HEK293 (cell line): ENCODE results near the gene LASP1.
A peak's percentile ranks its signal among the peaks of the same experiment; 100 is the strongest.

Source experiments
- GFI1B ChIP-seq: fragments of 450-650 bp; formaldehyde crosslinking; IDR thresholded peaks from 2 replicates; pipeline ENCODE4 v1.5.1; 2016; ENCODE audit warnings: missing biosample characterization, missing genetic modification characterization
- IKZF3 ChIP-seq: fragments of 450-650 bp; IDR thresholded peaks from 2 replicates; pipeline ENCODE4 v1.5.0; 2018; ENCODE audit warnings: missing biosample characterization, mild to moderate bottlenecking, missing genetic modification characterization, moderate library complexity
- KLF10 ChIP-seq: fragments of 450-650 bp; IDR thresholded peaks from 2 replicates; pipeline ENCODE4 v1.5.1; 2018; ENCODE audit warnings: missing biosample characterization, mild to moderate bottlenecking, missing genetic modification characterization
- KLF7 ChIP-seq: fragments of 450-650 bp; formaldehyde crosslinking; IDR thresholded peaks from 2 replicates; pipeline ENCODE4 v1.5.1; 2016; ENCODE audit warnings: missing biosample characterization, missing genetic modification characterization, borderline replicate concordance
- KLF9 ChIP-seq: fragments of 450-650 bp; formaldehyde crosslinking; IDR thresholded peaks from 2 replicates; pipeline ENCODE4 v1.5.1; 2016; ENCODE audit warnings: missing biosample characterization, missing genetic modification characterization, low read depth
- MZF1 ChIP-seq: fragments of 450-650 bp; formaldehyde crosslinking; IDR thresholded peaks from 2 replicates; pipeline ENCODE4 v1.5.1; 2017; ENCODE audit warnings: missing biosample characterization, missing genetic modification characterization, borderline replicate concordance
- PRDM2 ChIP-seq: fragments of 450-650 bp; formaldehyde crosslinking; IDR thresholded peaks from 2 replicates; pipeline ENCODE4 v1.5.1; 2016; ENCODE audit warnings: missing biosample characterization, missing genetic modification characterization, borderline replicate concordance
- ZBTB48 ChIP-seq: fragments of 450-650 bp; formaldehyde crosslinking; IDR thresholded peaks from 2 replicates; pipeline ENCODE4 v1.5.1; 2016; ENCODE audit warnings: missing biosample characterization, missing genetic modification characterization
- ZBTB6 ChIP-seq: fragments of 450-650 bp; formaldehyde crosslinking; IDR thresholded peaks from 2 replicates; pipeline ENCODE4 v1.5.1; 2017; ENCODE audit warnings: missing biosample characterization, missing genetic modification characterization
- ZNF202 ChIP-seq: fragments of 450-650 bp; formaldehyde crosslinking; IDR thresholded peaks from 2 replicates; pipeline ENCODE4 v1.5.1; 2016; ENCODE audit warnings: missing biosample characterization, missing genetic modification characterization, borderline replicate concordance
- ZNF221 ChIP-seq: fragments of 450-650 bp; formaldehyde crosslinking; IDR thresholded peaks from 2 replicates; pipeline ENCODE4 v1.5.1; 2017; ENCODE audit warnings: missing biosample characterization, missing genetic modification characterization, borderline replicate concordance
- ZNF223 ChIP-seq: fragments of 450-650 bp; formaldehyde crosslinking; IDR thresholded peaks from 2 replicates; pipeline ENCODE4 v1.5.1; 2016; ENCODE audit warnings: missing biosample characterization, missing genetic modification characterization
- ZNF394 ChIP-seq: fragments of 450-650 bp; formaldehyde crosslinking; IDR thresholded peaks from 2 replicates; pipeline ENCODE4 v1.5.1; 2016; ENCODE audit warnings: missing biosample characterization, missing genetic modification characterization, mild to moderate bottlenecking, moderate library complexity, borderline replicate concordance
- ZNF426 ChIP-seq: fragments of 450-650 bp; formaldehyde crosslinking; IDR thresholded peaks from 2 replicates; pipeline ENCODE4 v1.5.1; 2017; ENCODE audit warnings: missing biosample characterization, missing genetic modification characterization, mild to moderate bottlenecking, inconsistent platforms, moderate library complexity
- ZNF473 ChIP-seq: fragments of 450-650 bp; formaldehyde crosslinking; IDR thresholded peaks from 2 replicates; pipeline ENCODE4 v1.5.1; 2017; ENCODE audit warnings: missing biosample characterization, missing genetic modification characterization
- ZNF48 ChIP-seq: fragments of 450-650 bp; formaldehyde crosslinking; IDR thresholded peaks from 2 replicates; pipeline ENCODE4 v1.5.1; 2016; ENCODE audit warnings: missing biosample characterization, missing genetic modification characterization
- ZNF513 ChIP-seq: fragments of 450-650 bp; IDR thresholded peaks from 2 replicates; pipeline ENCODE4 v1.5.1; 2018; ENCODE audit warnings: missing biosample characterization, missing genetic modification characterization
- ZNF624 ChIP-seq: fragments of 450-650 bp; formaldehyde crosslinking; IDR thresholded peaks from 2 replicates; pipeline ENCODE4 v1.5.1; 2017; ENCODE audit warnings: missing biosample characterization, missing genetic modification characterization
- ZNF639 ChIP-seq: fragments of 450-650 bp; formaldehyde crosslinking; IDR thresholded peaks from 2 replicates; pipeline ENCODE4 v1.5.1; 2016; ENCODE audit warnings: missing biosample characterization, missing genetic modification characterization
- ZNF785 ChIP-seq: fragments of 450-650 bp; formaldehyde crosslinking; IDR thresholded peaks from 2 replicates; pipeline ENCODE4 v1.5.1; 2016; ENCODE audit warnings: missing biosample characterization, missing genetic modification characterization
- ZSCAN30 ChIP-seq: fragments of 450-650 bp; IDR thresholded peaks from 2 replicates; pipeline ENCODE4 v1.5.1; 2018; ENCODE audit warnings: missing biosample characterization, mild to moderate bottlenecking, missing genetic modification characterization, moderate library complexity
- ZXDB ChIP-seq: fragments of 450-650 bp; formaldehyde crosslinking; IDR thresholded peaks from 2 replicates; pipeline ENCODE4 v1.5.1; 2016; ENCODE audit warnings: missing biosample characterization, missing genetic modification characterization

LASP1 gene

GRCh38 chr17:38861399-38861843 is 8.4 kb upstream of the LASP1 start (continued):
- TF ChIP-seq ZNF221 (tag by site-specific recombination) (no peak), KLF7 (tag by site-specific recombination) (no peak), ZNF426 (no peak), ZNF513 (tag by site-specific recombination) (peak; percentile 46), ZNF624 (no peak), KLF10 (tag by site-specific recombination) (peak; percentile 30; the same call in 1 of the 2 replicates), MZF1 (tag by site-specific recombination) (peak; percentile 95), GFI1B (tag by site-specific recombination) (no peak; the same call in 1 of the 2 replicates), ZSCAN30 (peak; percentile 84), ZBTB48 (tag by site-specific recombination) (no peak), ZBTB6 (tag by site-specific recombination) (peak; percentile 22; the same call in 1 of the 2 replicates), ZNF473 (tag by site-specific recombination) (no peak), ZNF202 (tag by site-specific recombination) (no peak), ZNF48 (no peak), KLF9 (no peak; the same call in 1 of the 2 replicates), ZNF223 (tag by site-specific recombination) (no peak), ZNF394 (peak; percentile 58), ZNF639 (tag by site-specific recombination) (peak; percentile 76), PRDM2 (tag by site-specific recombination) (no peak), ZNF785 (tag by site-specific recombination) (no peak), IKZF3 (tag by site-specific recombination) (peak; percentile 57), ZXDB (tag by site-specific recombination) (peak; percentile 25; the same call in 1 of the 2 replicates)
